ENCODE data around the gene PLA2G3.

PLA2G3 gene

DNA sequence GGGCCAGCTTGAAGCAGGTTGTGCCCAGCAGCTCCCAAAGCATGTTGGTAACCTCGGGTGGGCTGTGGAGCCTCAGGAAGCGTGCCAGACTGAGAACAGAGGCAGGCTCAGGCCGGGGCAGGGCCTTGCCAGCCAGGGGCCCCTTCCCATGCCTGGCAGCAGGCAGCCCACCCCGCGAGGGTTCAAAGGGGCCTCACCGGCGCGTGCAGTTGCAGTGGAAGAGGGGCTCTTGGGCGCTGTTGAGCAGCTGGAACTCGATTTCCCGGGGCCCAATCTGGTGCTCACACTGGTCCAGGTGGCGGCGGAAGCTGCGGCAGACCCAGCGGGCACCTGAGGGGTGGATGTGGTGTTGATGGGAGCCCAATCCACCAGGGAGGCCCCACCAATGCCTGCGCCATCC is 3.6 kb downstream of the PLA2G3 start:
- H2AFZ ChIP-seq (ENCODE audit: low read length, unreplicated experiment) = no peak overlapping the region
- H3K36me3 ChIP-seq (ENCODE audit: insufficient read depth, low read length) = no peaks in the 10 kb centered on the region
- H3K4me3 ChIP-seq (ENCODE audit: low read depth, low read length) = no peak overlapping the region
- H3K27ac ChIP-seq (ENCODE audit: low read depth, low read length) = no peak overlapping the region
- no peaks in the 10 kb centered on the region for H3K4me1 ChIP-seq (ENCODE audit: control insufficient read depth, insufficient read depth, low read length, unreplicated experiment)
- H3K27me3 ChIP-seq (ENCODE audit: insufficient read depth, low read length) = peaks cover 23% of the 10 kb centered on the region
- H3K79me2 ChIP-seq (ENCODE audit: control insufficient read depth, insufficient read depth, low read length, unreplicated experiment) = no peaks in the 10 kb centered on the region

DNA sequence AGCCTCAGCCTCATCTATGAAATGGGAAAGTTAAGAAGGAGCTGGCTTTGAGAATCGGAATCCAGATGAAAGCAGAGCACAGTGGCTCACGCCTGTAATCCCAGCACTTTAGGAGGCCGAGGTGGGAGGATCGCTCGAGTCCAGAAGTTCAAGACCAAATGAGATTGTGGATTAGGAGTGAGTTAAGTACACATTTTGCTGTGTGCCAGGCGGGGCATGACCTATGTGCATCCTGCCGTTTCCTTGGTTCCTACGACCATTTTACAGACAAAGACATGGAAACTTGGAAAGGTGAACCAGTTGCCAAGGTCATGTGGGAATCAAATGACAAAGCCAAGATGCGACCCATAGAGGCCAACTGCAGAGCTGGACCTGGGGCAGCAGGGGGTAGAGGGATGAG is 4.2 kb downstream of the PLA2G3 start:
- Histone ChIP-seq H3K27ac (ENCODE audit: low read depth, low read length) (no peak overlapping the region), H3K79me2 (ENCODE audit: control insufficient read depth, insufficient read depth, low read length, unreplicated experiment) (no peaks in the 10 kb centered on the region), H3K4me1 (ENCODE audit: control insufficient read depth, insufficient read depth, low read length, unreplicated experiment) (no peaks in the 10 kb centered on the region), H3K4me3 (ENCODE audit: low read depth, low read length) (no peak overlapping the region), H3K36me3 (ENCODE audit: insufficient read depth, low read length) (no peaks in the 10 kb centered on the region), H3K27me3 (ENCODE audit: insufficient read depth, low read length) (peaks cover 23% of the 10 kb centered on the region), H2AFZ (ENCODE audit: low read length, unreplicated experiment) (no peak overlapping the region)

DNA sequence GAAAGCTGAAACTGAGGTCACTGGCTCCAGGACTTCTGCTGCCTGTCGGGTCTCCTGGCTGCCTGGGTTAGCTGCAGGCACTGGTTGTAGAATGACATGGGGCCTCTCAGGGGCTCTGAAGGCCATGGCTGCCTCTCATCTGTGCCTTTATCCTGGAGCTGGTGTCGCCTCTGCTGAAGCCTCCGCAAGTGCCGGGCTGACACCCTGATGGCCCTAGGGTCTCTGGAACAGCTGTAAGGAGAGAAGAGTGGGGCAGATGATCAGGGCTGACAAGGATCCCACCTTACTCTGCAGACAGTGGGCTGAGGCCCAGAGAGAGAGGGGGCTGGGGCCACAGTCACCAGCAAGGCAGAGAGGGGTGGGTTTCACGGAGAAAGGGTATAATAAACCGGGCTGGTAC is 4.6 kb downstream of the PLA2G3 start:
- Histone ChIP-seq H3K4me3 (ENCODE audit: low read depth, low read length) (no peak overlapping the region), H3K4me1 (ENCODE audit: control insufficient read depth, insufficient read depth, low read length, unreplicated experiment) (no peaks in the 10 kb centered on the region), H2AFZ (ENCODE audit: low read length, unreplicated experiment) (no peak overlapping the region), H3K79me2 (ENCODE audit: control insufficient read depth, insufficient read depth, low read length, unreplicated experiment) (no peaks in the 10 kb centered on the region), H3K27me3 (ENCODE audit: insufficient read depth, low read length) (peaks cover 23% of the 10 kb centered on the region), H3K27ac (ENCODE audit: low read depth, low read length) (no peak overlapping the region), H3K36me3 (ENCODE audit: insufficient read depth, low read length) (no peaks in the 10 kb centered on the region)

DNA sequence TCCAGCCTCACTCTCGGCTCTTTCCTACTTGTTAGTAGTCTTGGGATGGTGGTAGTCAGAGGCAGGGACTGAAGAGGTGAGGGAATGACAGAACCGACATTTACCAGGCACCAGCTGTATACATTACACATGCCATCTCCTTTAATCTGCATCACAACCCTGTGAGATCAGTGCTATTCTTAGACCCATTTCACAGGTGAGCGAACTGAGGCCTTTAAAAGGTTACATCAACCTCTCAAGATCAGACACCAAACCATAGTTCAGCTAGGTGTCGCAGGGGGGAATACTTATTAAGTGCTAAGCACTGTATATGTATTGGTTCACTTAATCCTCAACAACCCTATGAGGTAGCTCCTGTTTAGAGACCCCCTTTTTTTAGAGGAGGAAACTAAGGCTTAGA is 5.6 kb downstream of the PLA2G3 start:
- Histone ChIP-seq H3K4me3 (ENCODE audit: low read depth, low read length) (no peak overlapping the region), H3K36me3 (ENCODE audit: insufficient read depth, low read length) (no peaks in the 10 kb centered on the region), H2AFZ (ENCODE audit: low read length, unreplicated experiment) (no peak overlapping the region), H3K79me2 (ENCODE audit: control insufficient read depth, insufficient read depth, low read length, unreplicated experiment) (no peaks in the 10 kb centered on the region), H3K4me1 (ENCODE audit: control insufficient read depth, insufficient read depth, low read length, unreplicated experiment) (no peaks in the 10 kb centered on the region), H3K27ac (ENCODE audit: low read depth, low read length) (no peak overlapping the region), H3K27me3 (ENCODE audit: insufficient read depth, low read length) (peaks cover 17% of the 10 kb centered on the region)

DNA sequence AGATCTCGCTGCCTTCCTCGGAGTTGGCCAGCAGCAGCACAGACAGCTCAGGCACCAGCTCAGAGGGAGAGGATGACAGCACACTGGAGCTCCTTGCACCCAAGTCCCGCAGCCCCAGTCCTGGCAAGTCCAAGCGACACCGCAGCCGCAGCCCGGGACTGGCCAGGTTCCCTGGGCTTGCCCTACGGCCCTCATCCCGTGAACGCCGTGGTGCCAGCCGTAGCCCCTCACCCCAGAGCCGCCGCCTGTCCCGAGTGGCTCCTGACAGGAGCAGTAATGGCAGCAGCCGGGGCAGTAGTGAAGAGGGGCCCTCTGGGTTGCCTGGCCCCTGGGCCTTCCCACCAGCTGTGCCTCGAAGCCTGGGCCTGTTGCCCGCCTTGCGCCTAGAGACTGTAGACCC is 6.4 kb downstream of the PLA2G3 start:
- Histone ChIP-seq H3K27me3 (ENCODE audit: insufficient read depth, low read length) (peaks cover 9% of the 10 kb centered on the region), H2AFZ (ENCODE audit: low read length, unreplicated experiment) (no peak overlapping the region), H3K4me1 (ENCODE audit: control insufficient read depth, insufficient read depth, low read length, unreplicated experiment) (no peaks in the 10 kb centered on the region), H3K4me3 (ENCODE audit: low read depth, low read length) (no peak overlapping the region), H3K36me3 (ENCODE audit: insufficient read depth, low read length) (no peaks in the 10 kb centered on the region), H3K27ac (ENCODE audit: low read depth, low read length) (no peak overlapping the region), H3K79me2 (ENCODE audit: control insufficient read depth, insufficient read depth, low read length, unreplicated experiment) (no peaks in the 10 kb centered on the region)

DNA sequence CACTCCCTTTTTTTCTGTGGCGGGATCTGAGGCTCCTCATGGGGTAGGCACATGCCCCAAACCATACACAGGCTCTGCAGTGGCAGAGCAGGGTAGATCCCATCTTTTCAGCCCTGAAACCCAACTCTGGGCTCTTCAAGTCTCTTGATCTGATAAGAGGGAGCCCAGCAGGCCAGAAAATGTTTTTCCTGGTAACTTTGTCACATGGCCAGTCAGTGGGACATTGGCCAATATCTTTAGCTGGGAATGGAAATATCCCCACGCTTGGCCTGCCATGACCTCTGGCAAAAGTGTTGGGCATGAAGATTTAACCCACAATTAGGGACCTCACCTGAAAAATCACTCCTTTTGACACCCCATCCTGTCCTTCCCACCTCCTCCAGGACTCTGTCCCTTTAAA is 9.4 kb downstream of the PLA2G3 start:
- Histone ChIP-seq H3K27ac (ENCODE audit: low read depth, low read length) (no peak overlapping the region), H3K79me2 (ENCODE audit: control insufficient read depth, insufficient read depth, low read length, unreplicated experiment) (no peaks in the 10 kb centered on the region), H3K4me1 (ENCODE audit: control insufficient read depth, insufficient read depth, low read length, unreplicated experiment) (no peaks in the 10 kb centered on the region), H3K36me3 (ENCODE audit: insufficient read depth, low read length) (no peaks in the 10 kb centered on the region), H3K4me3 (ENCODE audit: low read depth, low read length) (no peak overlapping the region), H2AFZ (ENCODE audit: low read length, unreplicated experiment) (no peak overlapping the region), H3K27me3 (ENCODE audit: insufficient read depth, low read length) (no peaks in the 10 kb centered on the region)

DNA sequence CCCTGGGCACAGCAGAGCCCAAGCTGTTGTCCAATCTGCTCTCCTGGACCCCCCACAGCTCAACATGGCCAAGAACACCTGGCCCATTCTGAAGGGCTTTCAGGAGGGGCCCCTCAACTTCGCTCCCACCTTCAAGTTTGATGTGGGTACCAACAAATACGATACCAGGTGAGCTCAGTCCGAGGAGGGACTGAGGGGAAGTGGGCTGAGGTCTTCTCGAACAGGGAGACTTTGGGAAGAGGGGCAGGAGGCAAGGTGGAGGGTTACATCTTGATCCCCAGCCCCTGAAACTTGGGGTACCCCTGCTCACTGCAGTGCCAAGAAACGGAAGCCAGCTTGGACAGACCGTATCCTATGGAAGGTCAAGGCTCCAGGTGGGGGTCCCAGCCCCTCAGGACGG is 12.2 kb downstream of the PLA2G3 start:
- H3K27ac ChIP-seq (ENCODE audit: low read depth, low read length) = no peak overlapping the region
- no peaks in the 10 kb centered on the region for H3K79me2 ChIP-seq (ENCODE audit: control insufficient read depth, insufficient read depth, low read length, unreplicated experiment)
- no peak overlapping the region for H2AFZ ChIP-seq (ENCODE audit: low read length, unreplicated experiment)
- H3K27me3 ChIP-seq (ENCODE audit: insufficient read depth, low read length) = no peaks in the 10 kb centered on the region
- H3K4me3 ChIP-seq (ENCODE audit: low read depth, low read length) = no peak overlapping the region
- H3K36me3 ChIP-seq (ENCODE audit: insufficient read depth, low read length) = no peaks in the 10 kb centered on the region
- H3K4me1 ChIP-seq (ENCODE audit: control insufficient read depth, insufficient read depth, low read length, unreplicated experiment) = no peaks in the 10 kb centered on the region

DNA sequence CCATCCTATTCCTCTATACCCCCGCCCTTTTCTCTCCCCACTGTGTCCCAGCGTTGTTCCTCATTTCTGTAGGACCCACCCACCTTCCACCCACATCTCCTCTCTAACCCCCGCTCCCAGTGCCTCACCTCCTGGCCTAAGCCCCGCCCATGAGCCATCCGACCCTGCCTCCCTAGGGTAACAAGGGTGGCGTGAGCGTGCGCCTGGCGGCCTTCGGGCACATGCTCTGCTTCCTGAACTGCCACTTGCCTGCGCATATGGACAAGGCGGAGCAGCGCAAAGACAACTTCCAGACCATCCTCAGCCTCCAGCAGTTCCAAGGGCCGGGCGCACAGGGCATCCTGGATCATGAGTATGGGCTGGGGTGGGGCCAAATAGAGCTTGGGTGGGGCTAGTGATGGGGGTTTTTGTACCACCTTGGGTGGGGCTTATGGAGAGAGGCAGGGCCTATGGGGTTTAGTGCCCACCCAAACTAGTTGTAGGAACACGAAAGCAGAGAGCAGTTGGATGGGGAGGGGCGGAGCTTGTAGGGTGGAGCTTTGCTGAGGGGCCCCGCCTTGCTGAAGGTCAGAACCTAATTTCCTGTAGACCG is 13.0 kb downstream of the PLA2G3 start:
- Histone ChIP-seq H3K27ac (ENCODE audit: low read depth, low read length) (no peak overlapping the region), H3K36me3 (ENCODE audit: insufficient read depth, low read length) (no peaks in the 10 kb centered on the region), H2AFZ (ENCODE audit: low read length, unreplicated experiment) (no peak overlapping the region), H3K4me3 (ENCODE audit: low read depth, low read length) (no peak overlapping the region), H3K4me1 (ENCODE audit: control insufficient read depth, insufficient read depth, low read length, unreplicated experiment) (no peaks in the 10 kb centered on the region), H3K27me3 (ENCODE audit: insufficient read depth, low read length) (no peaks in the 10 kb centered on the region), H3K79me2 (ENCODE audit: control insufficient read depth, insufficient read depth, low read length, unreplicated experiment) (no peaks in the 10 kb centered on the region)

DNA sequence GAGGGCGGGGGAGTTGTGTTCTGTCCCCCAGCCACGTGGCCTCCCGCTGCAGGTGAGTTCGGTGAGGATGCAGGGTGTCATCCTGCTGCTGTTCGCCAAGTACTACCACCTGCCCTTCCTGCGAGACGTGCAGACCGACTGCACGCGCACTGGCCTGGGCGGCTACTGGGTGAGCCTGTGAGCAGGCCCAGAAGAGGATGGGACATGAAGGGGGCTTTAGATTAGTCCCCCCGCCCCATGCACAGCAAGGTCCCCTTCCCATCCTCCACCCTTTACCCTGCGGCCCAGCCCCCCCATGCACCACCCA is 13.5 kb downstream of the PLA2G3 start:
- Histone ChIP-seq H3K27ac (ENCODE audit: low read depth, low read length) (no peak overlapping the region), H2AFZ (ENCODE audit: low read length, unreplicated experiment) (no peak overlapping the region), H3K4me3 (ENCODE audit: low read depth, low read length) (no peak overlapping the region), H3K36me3 (ENCODE audit: insufficient read depth, low read length) (no peaks in the 10 kb centered on the region), H3K4me1 (ENCODE audit: control insufficient read depth, insufficient read depth, low read length, unreplicated experiment) (no peaks in the 10 kb centered on the region), H3K27me3 (ENCODE audit: insufficient read depth, low read length) (no peaks in the 10 kb centered on the region), H3K79me2 (ENCODE audit: control insufficient read depth, insufficient read depth, low read length, unreplicated experiment) (no peaks in the 10 kb centered on the region)

DNA sequence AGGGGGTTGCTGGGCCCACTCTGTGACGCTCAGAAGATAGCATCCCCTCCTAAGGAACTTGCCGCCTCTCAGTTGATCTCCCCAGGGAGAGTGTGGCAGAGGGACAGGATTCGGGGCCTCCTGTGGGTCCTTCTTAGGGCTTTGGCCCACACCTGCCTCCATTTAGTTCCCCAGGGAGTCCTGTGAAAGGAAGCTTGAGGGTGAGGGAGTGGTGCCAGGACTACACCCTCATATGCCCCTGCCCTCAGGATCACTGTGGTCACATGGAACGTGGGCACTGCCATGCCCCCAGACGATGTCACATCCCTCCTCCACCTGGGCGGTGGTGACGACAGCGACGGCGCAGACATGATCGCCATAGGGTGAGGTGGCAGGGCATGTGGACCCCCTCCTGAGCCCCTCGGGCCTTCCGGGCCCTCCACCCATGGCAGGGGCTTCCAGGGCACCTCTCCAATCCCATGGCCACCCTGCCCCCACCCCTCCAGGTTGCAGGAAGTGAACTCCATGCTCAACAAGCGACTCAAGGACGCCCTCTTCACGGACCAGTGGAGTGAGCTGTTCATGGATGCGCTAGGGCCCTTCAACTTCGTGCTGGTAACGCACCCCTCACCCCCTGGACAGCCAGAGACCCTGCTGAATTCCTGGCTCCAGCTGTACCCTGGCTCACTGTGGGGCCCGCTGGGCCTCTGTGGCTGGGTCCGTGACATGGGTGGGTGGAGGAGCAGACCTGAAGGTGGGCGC is 14.0 kb downstream of the PLA2G3 start:
- H3K36me3 ChIP-seq (ENCODE audit: insufficient read depth, low read length) = no peaks in the 10 kb centered on the region
- H3K4me1 ChIP-seq (ENCODE audit: control insufficient read depth, insufficient read depth, low read length, unreplicated experiment) = no peaks in the 10 kb centered on the region
- no peaks in the 10 kb centered on the region for H3K27me3 ChIP-seq (ENCODE audit: insufficient read depth, low read length)
- H3K4me3 ChIP-seq (ENCODE audit: low read depth, low read length) = no peak overlapping the region
- H3K79me2 ChIP-seq (ENCODE audit: control insufficient read depth, insufficient read depth, low read length, unreplicated experiment) = no peaks in the 10 kb centered on the region
- H3K27ac ChIP-seq (ENCODE audit: low read depth, low read length) = no peak overlapping the region
- H2AFZ ChIP-seq (ENCODE audit: low read length, unreplicated experiment) = no peak overlapping the region

DNA sequence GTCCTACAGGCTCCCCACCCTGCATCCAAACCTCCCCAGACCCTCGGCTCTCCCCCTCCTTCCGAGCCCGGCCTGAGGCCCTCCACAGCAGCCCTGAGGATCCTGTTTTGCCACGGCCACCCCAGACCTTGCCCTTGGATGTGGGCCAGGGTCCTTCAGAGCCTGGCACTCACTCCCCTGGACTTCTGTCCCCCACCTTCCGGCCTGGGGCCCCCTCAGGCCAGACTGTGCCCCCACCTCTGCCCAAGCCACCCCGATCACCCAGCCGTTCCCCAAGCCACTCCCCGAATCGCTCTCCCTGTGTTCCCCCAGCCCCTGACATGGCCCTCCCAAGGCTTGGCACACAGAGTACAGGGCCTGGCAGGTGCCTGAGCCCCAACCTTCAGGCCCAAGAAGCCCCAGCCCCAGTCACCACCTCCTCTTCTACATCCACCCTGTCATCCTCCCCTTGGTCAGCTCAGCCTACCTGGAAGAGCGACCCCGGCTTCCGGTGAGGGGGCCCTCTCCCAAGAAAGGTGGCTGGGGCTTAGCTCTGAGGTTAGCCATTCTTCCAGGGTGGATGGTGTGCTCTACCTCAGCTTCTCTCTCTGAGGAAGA is 14.7 kb downstream of the PLA2G3 start:
- no peak overlapping the region for H3K4me3 ChIP-seq (ENCODE audit: low read depth, low read length)
- no peaks in the 10 kb centered on the region for H3K79me2 ChIP-seq (ENCODE audit: control insufficient read depth, insufficient read depth, low read length, unreplicated experiment)
- no peaks in the 10 kb centered on the region for H3K4me1 ChIP-seq (ENCODE audit: control insufficient read depth, insufficient read depth, low read length, unreplicated experiment)
- no peaks in the 10 kb centered on the region for H3K27me3 ChIP-seq (ENCODE audit: insufficient read depth, low read length)
- H3K36me3 ChIP-seq (ENCODE audit: insufficient read depth, low read length) = no peaks in the 10 kb centered on the region
- H3K27ac ChIP-seq (ENCODE audit: low read depth, low read length) = no peak overlapping the region
- no peak overlapping the region for H2AFZ ChIP-seq (ENCODE audit: low read length, unreplicated experiment)
